Measurements from ENCODE around the gene RBM33. TPM values are rescaled to one million over a fixed set of nuclear protein-coding genes. Genes with fewer than 3 reads are reported as not detected.

The RBM33 gene
- total and polyA plus RNA-seq, 2 of the 13 experiments (the other 11 are each of a cell fraction or from before 2014, with no cell fraction given) = 12.4 to 28.9 TPM

GRCh38 chr7:155807789-155808548 lies 163.5 kb downstream of the RBM33 start (continued):
- TF ChIP-seq TP53 (CRISPR knock-in tag; conservative IDR thresholded peaks at IDR 0.05) (no peak), ZNF879 (CRISPR knock-in tag; IDR thresholded peaks at IDR 0.05) (no peak), ZNF550 (CRISPR knock-in tag; IDR thresholded peaks at IDR 0.05; ENCODE audit: borderline replicate concordance) (no peak), TEAD2 (CRISPR knock-in tag; IDR thresholded peaks at IDR 0.05) (no peak), HMGA1 (CRISPR knock-in tag; conservative IDR thresholded peaks at IDR 0.05) (no peak), ZNF431 (CRISPR knock-in tag; IDR thresholded peaks at IDR 0.05; ENCODE audit: borderline replicate concordance, low read depth) (peak; percentile 48; the same call in 1 of the 2 replicates), CCDC6 (CRISPR knock-in tag; IDR thresholded peaks at IDR 0.05) (no peak), NR2C2 (CRISPR knock-in tag; IDR thresholded peaks at IDR 0.05; ENCODE audit: borderline replicate concordance) (peak; percentile 50; the same call in 1 of the 2 replicates), ZSCAN31 (CRISPR knock-in tag; IDR thresholded peaks at IDR 0.05; ENCODE audit: low read depth) (no peak), E2F5 (CRISPR knock-in tag; conservative IDR thresholded peaks at IDR 0.05) (0 out of 2 replicates have a peak, but pooled peaks have one; percentile 17), GABPB1 (CRISPR knock-in tag; IDR thresholded peaks at IDR 0.05) (no peak; the same call in 1 of the 2 replicates), U2AF2 (IDR thresholded peaks at IDR 0.05; ENCODE audit: low read depth, low read length) (no peak), ZSCAN9 (CRISPR knock-in tag; IDR thresholded peaks at IDR 0.05; ENCODE audit: borderline replicate concordance) (no peak), CC2D1A (CRISPR knock-in tag; IDR thresholded peaks at IDR 0.05) (no peak), ZMYM2 (CRISPR knock-in tag; IDR thresholded peaks at IDR 0.05) (no peak), NFIC (IDR thresholded peaks at IDR 0.05; ENCODE audit: low read length) (no peak), UBTF (CRISPR knock-in tag; IDR thresholded peaks at IDR 0.05) (no peak)
- TF ChIP-seq, protein P1, sequence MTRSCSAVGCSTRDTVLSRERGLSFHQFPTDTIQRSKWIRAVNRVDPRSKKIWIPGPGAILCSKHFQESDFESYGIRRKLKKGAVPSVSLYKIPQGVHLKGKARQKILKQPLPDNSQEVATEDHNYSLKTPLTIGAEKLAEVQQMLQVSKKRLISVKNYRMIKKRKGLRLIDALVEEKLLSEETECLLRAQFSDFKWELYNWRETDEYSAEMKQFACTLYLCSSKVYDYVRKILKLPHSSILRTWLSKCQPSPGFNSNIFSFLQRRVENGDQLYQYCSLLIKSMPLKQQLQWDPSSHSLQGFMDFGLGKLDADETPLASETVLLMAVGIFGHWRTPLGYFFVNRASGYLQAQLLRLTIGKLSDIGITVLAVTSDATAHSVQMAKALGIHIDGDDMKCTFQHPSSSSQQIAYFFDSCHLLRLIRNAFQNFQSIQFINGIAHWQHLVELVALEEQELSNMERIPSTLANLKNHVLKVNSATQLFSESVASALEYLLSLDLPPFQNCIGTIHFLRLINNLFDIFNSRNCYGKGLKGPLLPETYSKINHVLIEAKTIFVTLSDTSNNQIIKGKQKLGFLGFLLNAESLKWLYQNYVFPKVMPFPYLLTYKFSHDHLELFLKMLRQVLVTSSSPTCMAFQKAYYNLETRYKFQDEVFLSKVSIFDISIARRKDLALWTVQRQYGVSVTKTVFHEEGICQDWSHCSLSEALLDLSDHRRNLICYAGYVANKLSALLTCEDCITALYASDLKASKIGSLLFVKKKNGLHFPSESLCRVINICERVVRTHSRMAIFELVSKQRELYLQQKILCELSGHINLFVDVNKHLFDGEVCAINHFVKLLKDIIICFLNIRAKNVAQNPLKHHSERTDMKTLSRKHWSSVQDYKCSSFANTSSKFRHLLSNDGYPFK (CRISPR knock-in tag; IDR thresholded peaks at IDR 0.05; ENCODE audit: borderline replicate concordance) = peak; percentile 31; the same call in 1 of the 2 replicates
- TF ChIP-seq, protein P2, sequence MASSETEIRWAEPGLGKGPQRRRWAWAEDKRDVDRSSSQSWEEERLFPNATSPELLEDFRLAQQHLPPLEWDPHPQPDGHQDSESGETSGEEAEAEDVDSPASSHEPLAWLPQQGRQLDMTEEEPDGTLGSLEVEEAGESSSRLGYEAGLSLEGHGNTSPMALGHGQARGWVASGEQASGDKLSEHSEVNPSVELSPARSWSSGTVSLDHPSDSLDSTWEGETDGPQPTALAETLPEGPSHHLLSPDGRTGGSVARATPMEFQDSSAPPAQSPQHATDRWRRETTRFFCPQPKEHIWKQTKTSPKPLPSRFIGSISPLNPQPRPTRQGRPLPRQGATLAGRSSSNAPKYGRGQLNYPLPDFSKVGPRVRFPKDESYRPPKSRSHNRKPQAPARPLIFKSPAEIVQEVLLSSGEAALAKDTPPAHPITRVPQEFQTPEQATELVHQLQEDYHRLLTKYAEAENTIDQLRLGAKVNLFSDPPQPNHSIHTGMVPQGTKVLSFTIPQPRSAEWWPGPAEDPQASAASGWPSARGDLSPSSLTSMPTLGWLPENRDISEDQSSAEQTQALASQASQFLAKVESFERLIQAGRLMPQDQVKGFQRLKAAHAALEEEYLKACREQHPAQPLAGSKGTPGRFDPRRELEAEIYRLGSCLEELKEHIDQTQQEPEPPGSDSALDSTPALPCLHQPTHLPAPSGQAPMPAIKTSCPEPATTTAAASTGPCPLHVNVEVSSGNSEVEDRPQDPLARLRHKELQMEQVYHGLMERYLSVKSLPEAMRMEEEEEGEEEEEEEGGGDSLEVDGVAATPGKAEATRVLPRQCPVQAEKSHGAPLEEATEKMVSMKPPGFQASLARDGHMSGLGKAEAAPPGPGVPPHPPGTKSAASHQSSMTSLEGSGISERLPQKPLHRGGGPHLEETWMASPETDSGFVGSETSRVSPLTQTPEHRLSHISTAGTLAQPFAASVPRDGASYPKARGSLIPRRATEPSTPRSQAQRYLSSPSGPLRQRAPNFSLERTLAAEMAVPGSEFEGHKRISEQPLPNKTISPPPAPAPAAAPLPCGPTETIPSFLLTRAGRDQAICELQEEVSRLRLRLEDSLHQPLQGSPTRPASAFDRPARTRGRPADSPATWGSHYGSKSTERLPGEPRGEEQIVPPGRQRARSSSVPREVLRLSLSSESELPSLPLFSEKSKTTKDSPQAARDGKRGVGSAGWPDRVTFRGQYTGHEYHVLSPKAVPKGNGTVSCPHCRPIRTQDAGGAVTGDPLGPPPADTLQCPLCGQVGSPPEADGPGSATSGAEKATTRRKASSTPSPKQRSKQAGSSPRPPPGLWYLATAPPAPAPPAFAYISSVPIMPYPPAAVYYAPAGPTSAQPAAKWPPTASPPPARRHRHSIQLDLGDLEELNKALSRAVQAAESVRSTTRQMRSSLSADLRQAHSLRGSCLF (CRISPR knock-in tag; IDR thresholded peaks at IDR 0.05; ENCODE audit: borderline replicate concordance) = no peak
